Neural progenitor cell (in vitro differentiated cells): ENCODE results near the gene TBCCD1. TPM values are rescaled to one million over a fixed set of nuclear protein-coding genes. Genes with fewer than 3 reads are reported as not detected.

ENCODE experiments used
- DNase-seq: peaks from one replicate; pipeline ENCODE4 v3.0.0-alpha.2; 2016; ENCODE audit warnings: low spot score
- H2AFZ ChIP-seq: fragments of 200-600 bp; sonication (generic); replicated peaks from 2 replicates; pipeline ENCODE4 v1.6.1; 2016; ENCODE audit warnings: antibody characterized with exemption
- H3F3A ChIP-seq: fragments of 200-600 bp; sonication (generic); 2 replicates; pipeline ENCODE4 v1.6.1; 2016; ENCODE audit warnings: antibody characterized with exemption, low read depth
- H3K27ac ChIP-seq: fragments of 200-600 bp; sonication (generic); 2 replicates; pipeline ENCODE4 v1.5.1; 2016; ENCODE audit warnings: mild to moderate bottlenecking
- H3K27me3 ChIP-seq: fragments of 200-600 bp; sonication (generic); 2 replicates; pipeline ENCODE4 v1.6.1; 2016; ENCODE audit warnings: mild to moderate bottlenecking, moderate library complexity
- H3K36me3 ChIP-seq: fragments of 200-600 bp; sonication (generic); 2 replicates; pipeline ENCODE4 v1.5.1; 2016
- H3K4me1 ChIP-seq: fragments of 200-600 bp; sonication (generic); 2 replicates; pipeline ENCODE4 v1.6.1; 2016; ENCODE audit warnings: mixed run types
- H3K4me2 ChIP-seq: fragments of 200-600 bp; sonication (generic); 2 replicates; pipeline ENCODE4 v1.6.1; 2016
- H3K4me3 ChIP-seq: fragments of 200-600 bp; sonication (generic); 2 replicates; pipeline ENCODE4 v1.5.1; 2016
- H3K79me2 ChIP-seq: fragments of 200-600 bp; sonication (generic); 2 replicates; pipeline ENCODE4 v1.6.1; 2016; ENCODE audit warnings: low read depth
- H3K9ac ChIP-seq: fragments of 200-600 bp; sonication (generic); 2 replicates; pipeline ENCODE4 v1.6.1; 2016
- H3K9me3 ChIP-seq: fragments of 200-600 bp; sonication (generic); 2 replicates; pipeline ENCODE4 v1.5.1; 2016; ENCODE audit warnings: low read depth
- H4K20me1 ChIP-seq: fragments of 200-600 bp; sonication (generic); 2 replicates; pipeline ENCODE4 v1.6.1; 2016; ENCODE audit warnings: low read depth
- H3K27ac Mint-ChIP-seq: 3 replicates; pipeline ENCODE4 v1.8.0; 2021; ENCODE audit warnings: mixed read lengths
- H3K27me3 Mint-ChIP-seq: 2 replicates; pipeline ENCODE4 v1.8.0; 2022; ENCODE audit warnings: low read depth, mild to moderate bottlenecking, inconsistent platforms, moderate library complexity, mixed read lengths; ENCODE audit not compliant: insufficient read depth
- H3K36me3 Mint-ChIP-seq: 3 replicates; pipeline ENCODE4 v1.8.0; 2021; ENCODE audit warnings: mixed read lengths
- H3K4me1 Mint-ChIP-seq: 3 replicates; pipeline ENCODE4 v1.8.0; 2021; ENCODE audit warnings: mixed read lengths
- H3K4me3 Mint-ChIP-seq: 3 replicates; pipeline ENCODE4 v1.8.0; 2021; ENCODE audit warnings: mild to moderate bottlenecking, moderate library complexity, mixed read lengths
- H3K9me3 Mint-ChIP-seq: 3 replicates; pipeline ENCODE4 v1.8.0; 2020; ENCODE audit warnings: mixed read lengths
- EZH2 ChIP-seq: fragments of 200-600 bp; sonication (generic); IDR thresholded peaks from 2 replicates; pipeline ENCODE4 v1.6.1; 2017; ENCODE audit warnings: antibody characterized with exemption, mild to moderate bottlenecking, moderate library complexity
- EZH2phosphoT487 ChIP-seq: fragments of 200-600 bp; sonication (generic); IDR thresholded peaks from 2 replicates; pipeline ENCODE4 v1.6.1; 2017; ENCODE audit warnings: antibody characterized with exemption
- total RNA-seq: library from RNA; depleted of rRNA; stranded (reverse); fragments of >200 nt; gene quantifications from 2 replicates; pipeline ENCODE4 v1.2.3, GENCODE V29; 2015; ENCODE audit warnings: low replicate concordance
- TF ChIP-seq, protein P1 (sequence below): fragments of 200-600 bp; sonication (generic); IDR thresholded peaks from 2 replicates; pipeline ENCODE4 v1.5.1; 2017; ENCODE audit warnings: antibody characterized with exemption, mild to moderate bottlenecking

Gene TBCCD1
- total RNA-seq, 1 donor from 2014 or later, result 21.1 TPM

DNA sequence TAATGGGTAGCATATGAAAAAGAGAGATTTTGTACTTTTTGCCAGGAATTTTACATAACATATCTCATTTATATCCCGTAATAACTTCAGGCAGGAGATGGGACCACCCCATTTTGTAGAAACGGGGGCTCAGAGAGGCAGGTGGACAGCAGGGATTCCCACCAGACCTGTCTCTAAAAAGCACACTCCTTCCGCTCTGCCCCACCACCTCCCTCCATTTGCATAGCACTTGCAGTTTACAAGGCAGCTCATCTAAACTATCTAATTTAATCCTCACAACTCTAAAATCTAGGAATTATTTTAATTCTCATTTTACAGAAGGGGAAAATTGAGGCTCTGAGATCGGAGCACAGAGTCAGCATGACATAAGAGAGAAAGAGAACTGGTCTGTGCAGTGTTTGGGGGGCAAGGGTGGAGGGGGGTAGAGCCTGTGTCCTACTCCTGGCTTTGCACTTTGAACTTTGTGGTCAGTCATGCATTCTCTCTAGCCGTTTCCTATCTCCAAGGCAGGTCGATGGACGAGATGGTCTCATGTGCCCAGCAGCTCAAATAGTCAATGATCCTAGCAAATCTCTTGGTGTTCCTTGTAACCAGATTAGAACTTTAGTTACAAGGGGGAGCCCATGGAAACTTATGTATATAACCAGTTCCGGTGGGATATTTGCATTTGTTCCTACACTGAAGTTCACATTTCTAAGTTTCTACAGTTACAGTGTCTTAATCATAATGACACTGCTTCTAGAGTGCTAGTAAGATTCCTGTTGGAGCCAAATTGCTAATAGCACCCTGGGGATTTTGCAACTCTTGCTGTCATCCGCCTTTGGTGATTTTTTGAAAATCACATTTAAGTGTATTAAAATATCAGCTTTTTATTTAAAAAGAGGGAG is 41.5 kb downstream of the TBCCD1 start:
- H3K4me3 ChIP-seq, result no peak overlapping the region
- Mint-ChIP-seq H3K9me3 (peaks cover 21% of the 10 kb centered on the region), H3K4me1 (peaks cover 65% of the 10 kb centered on the region), H3K4me3 (no peak overlapping the region), H3K27ac (no peak overlapping the region), H3K36me3 (peaks cover 3% of the 10 kb centered on the region), H3K27me3 (peaks cover 10% of the 10 kb centered on the region)
- DNase-seq, result no peak
- H3K9ac ChIP-seq, result no peak overlapping the region
- no peaks in the 10 kb centered on the region for H4K20me1 ChIP-seq
- no peak overlapping the region for H2AFZ ChIP-seq
- H3K9me3 ChIP-seq, result no peaks in the 10 kb centered on the region
- no peaks in the 10 kb centered on the region for H3K79me2 ChIP-seq
- no peaks in the 10 kb centered on the region for H3K27me3 ChIP-seq
- H3F3A ChIP-seq, result peaks cover 13% of the 10 kb centered on the region
- TF ChIP-seq, protein P1, sequence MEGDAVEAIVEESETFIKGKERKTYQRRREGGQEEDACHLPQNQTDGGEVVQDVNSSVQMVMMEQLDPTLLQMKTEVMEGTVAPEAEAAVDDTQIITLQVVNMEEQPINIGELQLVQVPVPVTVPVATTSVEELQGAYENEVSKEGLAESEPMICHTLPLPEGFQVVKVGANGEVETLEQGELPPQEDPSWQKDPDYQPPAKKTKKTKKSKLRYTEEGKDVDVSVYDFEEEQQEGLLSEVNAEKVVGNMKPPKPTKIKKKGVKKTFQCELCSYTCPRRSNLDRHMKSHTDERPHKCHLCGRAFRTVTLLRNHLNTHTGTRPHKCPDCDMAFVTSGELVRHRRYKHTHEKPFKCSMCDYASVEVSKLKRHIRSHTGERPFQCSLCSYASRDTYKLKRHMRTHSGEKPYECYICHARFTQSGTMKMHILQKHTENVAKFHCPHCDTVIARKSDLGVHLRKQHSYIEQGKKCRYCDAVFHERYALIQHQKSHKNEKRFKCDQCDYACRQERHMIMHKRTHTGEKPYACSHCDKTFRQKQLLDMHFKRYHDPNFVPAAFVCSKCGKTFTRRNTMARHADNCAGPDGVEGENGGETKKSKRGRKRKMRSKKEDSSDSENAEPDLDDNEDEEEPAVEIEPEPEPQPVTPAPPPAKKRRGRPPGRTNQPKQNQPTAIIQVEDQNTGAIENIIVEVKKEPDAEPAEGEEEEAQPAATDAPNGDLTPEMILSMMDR, result no peak
- TF ChIP-seq EZH2phosphoT487, result no peak
- TF ChIP-seq EZH2, result no peak
- H3K4me2 ChIP-seq, result no peak overlapping the region
- peaks cover 38% of the 10 kb centered on the region for H3K4me1 ChIP-seq
- H3K36me3 ChIP-seq, result no peaks in the 10 kb centered on the region
- no peak overlapping the region for H3K27ac ChIP-seq

GRCh38 chr3:186524616-186525015 is 42.5 kb downstream of the TBCCD1 start:
- no peak overlapping the region for H3K4me3 ChIP-seq
- no peaks in the 10 kb centered on the region for H4K20me1 ChIP-seq
- TF ChIP-seq EZH2phosphoT487 (no peak), EZH2 (no peak)
- TF ChIP-seq, protein P1, result no peak
- Mint-ChIP-seq H3K4me3 (no peak overlapping the region), H3K9me3 (peaks cover 21% of the 10 kb centered on the region), H3K36me3 (peaks cover 3% of the 10 kb centered on the region), H3K4me1 (peaks cover 65% of the 10 kb centered on the region), H3K27ac (no peak overlapping the region), H3K27me3 (peaks cover 10% of the 10 kb centered on the region)
- no peaks in the 10 kb centered on the region for H3K79me2 ChIP-seq
- H3K27ac ChIP-seq, result no peak overlapping the region
- H3K9me3 ChIP-seq, result no peaks in the 10 kb centered on the region
- no peak overlapping the region for H3K9ac ChIP-seq
- no peak overlapping the region for H3K4me2 ChIP-seq
- peaks cover 9% of the 10 kb centered on the region for H3F3A ChIP-seq
- no peaks in the 10 kb centered on the region for H3K27me3 ChIP-seq
- DNase-seq, result no peak
- no peaks in the 10 kb centered on the region for H3K36me3 ChIP-seq
- H2AFZ ChIP-seq, result no peak overlapping the region
- H3K4me1 ChIP-seq, result peaks cover 33% of the 10 kb centered on the region

GRCh38 chr3:186523434-186523833 is 43.7 kb downstream of the TBCCD1 start:
- H3K4me1 ChIP-seq, result peaks cover 33% of the 10 kb centered on the region
- H4K20me1 ChIP-seq, result no peaks in the 10 kb centered on the region
- Mint-ChIP-seq H3K9me3 (peaks cover 15% of the 10 kb centered on the region), H3K36me3 (no peaks in the 10 kb centered on the region), H3K27me3 (peaks cover 7% of the 10 kb centered on the region), H3K4me1 (peaks cover 63% of the 10 kb centered on the region), H3K27ac (peak overlapping the region; percentile 64), H3K4me3 (peak overlapping the region; percentile 1)
- peaks cover 9% of the 10 kb centered on the region for H3F3A ChIP-seq
- H3K9ac ChIP-seq, result no peak overlapping the region
- H3K27me3 ChIP-seq, result no peaks in the 10 kb centered on the region
- H3K4me3 ChIP-seq, result no peak overlapping the region
- H3K4me2 ChIP-seq, result no peak overlapping the region
- no peaks in the 10 kb centered on the region for H3K79me2 ChIP-seq
- H3K9me3 ChIP-seq, result no peaks in the 10 kb centered on the region
- TF ChIP-seq, protein P1, result no peak
- TF ChIP-seq EZH2, result no peak
- H3K36me3 ChIP-seq, result no peaks in the 10 kb centered on the region
- H2AFZ ChIP-seq, result no peak overlapping the region
- no peak overlapping the region for H3K27ac ChIP-seq
- no peak for DNase-seq
